ENCODE data around the gene KCTD15. TPM values are rescaled to one million over a fixed set of nuclear protein-coding genes. Genes with fewer than 3 reads are reported as not detected.

KCTD15 gene
- total and polyA plus RNA-seq, 12 donors = 3.4 to 21.7 (median 11.2) TPM

- 80 to 89% (median 87%) methylated on average over 1 of the region's 1 CpG for WGBS, 4 donors
- Histone ChIP-seq H3K27ac (no peak overlapping the region), H3K36me3 (replicated peaks in 1 of 2) (peaks cover 0 to 7% of the 10 kb centered on the region in 2 donors), H3K9me3 (replicated peaks in 1 of 3) (no peaks in the 10 kb centered on the region), H3K4me3 (no peak overlapping the region), H3K27me3 (no peaks in the 10 kb centered on the region), H3K4me1 (replicated peaks in 1 of 2) (no peaks in the 10 kb centered on the region)
- DNase-seq = no peak
- TF ChIP-seq POLR2A (IDR thresholded peaks at IDR 0.05) (no peak), CTCF (IDR thresholded peaks at IDR 0.05) (no peak)
- intact Hi-C loops (cut with DNase I) = no loop called here
Measured at GRCh38 chr19:33808399-33808798, 11.7 kb downstream of the KCTD15 start.

- Histone ChIP-seq H3K4me3 (no peak overlapping the region), H3K27me3 (no peaks in the 10 kb centered on the region), H3K27ac (no peak overlapping the region), H3K4me1 (replicated peaks in 1 of 2) (no peaks in the 10 kb centered on the region), H3K36me3 (replicated peaks in 1 of 2) (peaks cover 0 to 7% of the 10 kb centered on the region in 2 donors), H3K9me3 (replicated peaks in 1 of 3) (no peaks in the 10 kb centered on the region)
- no peak for TF ChIP-seq POLR2A (IDR thresholded peaks at IDR 0.05)
- TF ChIP-seq CTCF (IDR thresholded peaks at IDR 0.05) = no peak
- intact Hi-C loops (cut with DNase I) = no loop called here
- WGBS, 4 donors = 74 to 91% (median 87%) methylated on average over 6 of the region's 6 CpGs
- DNase-seq = no peak
Measured at GRCh38 chr19:33809960-33810359, 13.3 kb downstream of the KCTD15 start.

- intact Hi-C loops (cut with DNase I) = no loop called here
- Histone ChIP-seq H3K27me3 (no peaks in the 10 kb centered on the region), H3K4me3 (no peak overlapping the region), H3K4me1 (replicated peaks in 1 of 2) (no peaks in the 10 kb centered on the region), H3K9me3 (replicated peaks in 1 of 3) (no peaks in the 10 kb centered on the region), H3K36me3 (replicated peaks in 1 of 2) (peaks cover 0 to 7% of the 10 kb centered on the region in 2 donors), H3K27ac (no peak overlapping the region)
- 73 to 94% (median 90%) methylated on average over 4 to 11 of the region's 11 CpGs for WGBS, 4 donors
- no peak for DNase-seq
- TF ChIP-seq CTCF (IDR thresholded peaks at IDR 0.05) (no peak), POLR2A (IDR thresholded peaks at IDR 0.05) (no peak)
Measured at GRCh38 chr19:33810821-33811220, 14.2 kb downstream of the KCTD15 start.

- intact Hi-C loops (cut with DNase I) = no loop called here
- DNase-seq = no peak
- Histone ChIP-seq H3K27me3 (no peaks in the 10 kb centered on the region), H3K36me3 (replicated peaks in 1 of 2) (peaks cover 0 to 7% of the 10 kb centered on the region in 2 donors), H3K4me3 (no peak overlapping the region), H3K4me1 (replicated peaks in 1 of 2) (no peaks in the 10 kb centered on the region), H3K27ac (no peak overlapping the region), H3K9me3 (replicated peaks in 1 of 3) (no peaks in the 10 kb centered on the region)
- WGBS, 4 donors = 93 to 95% (median 94%) methylated on average over 22 to 41 of the region's 41 CpGs
- no peak for TF ChIP-seq POLR2A (IDR thresholded peaks at IDR 0.05)
- no peak for TF ChIP-seq CTCF (IDR thresholded peaks at IDR 0.05)
Measured at GRCh38 chr19:33811246-33811645, 14.6 kb downstream of the KCTD15 start.
